Hippocampal formation (tissue), 2 donors: ENCODE measurements around the gene SGTB.
A peak's percentile ranks its signal among the peaks of the same experiment; 100 is the strongest.

Source experiments
- DNase-seq, 2 donors: peaks; one replicate each; lab custom pipeline; 2025; lab: John Stamatoyannopoulos, UW

The SGTB gene

GRCh38 chr5:65721720-65722574, at the start of gene SGTB, which contains the start of gene NLN:
Gene SGTB, minus strand, starts transcription at chr5:65722109. Its CDS starts 1,302 bp downstream, at chr5:65720807.
Gene NLN, plus strand, starts transcription at chr5:65722205. Its CDS starts 169 bp downstream, at chr5:65722374.
- DNase-seq: peak; percentile 75 to 87

GRCh38 chr5:65771266-65771665, 49.4 kb upstream of the SGTB start:
- peak in 1 of 2 donors; percentile 38 for DNase-seq

- DNase-seq: no peak
Observed at GRCh38 chr5:65769539-65769938, 47.6 kb upstream of the SGTB start.

- DNase-seq: no peak
Observed at GRCh38 chr5:65768723-65769346, 46.9 kb upstream of the SGTB start.

- no peak for DNase-seq
Observed at GRCh38 chr5:65767565-65767964, 45.7 kb upstream of the SGTB start.

- no peak for DNase-seq
Observed at GRCh38 chr5:65766781-65767180, 44.9 kb upstream of the SGTB start.

GRCh38 chr5:65766175-65766574, 44.3 kb upstream of the SGTB start:
- DNase-seq: no peak

GRCh38 chr5:65765582-65765981, 43.7 kb upstream of the SGTB start:
- DNase-seq: no peak

- no peak for DNase-seq
Observed at GRCh38 chr5:65762234-65762633, 40.3 kb upstream of the SGTB start.

- peak; percentile 38 to 90 for DNase-seq
Observed at GRCh38 chr5:65760504-65761275, 38.8 kb upstream of the SGTB start.

GRCh38 chr5:65758546-65759144, 36.7 kb upstream of the SGTB start:
- no peak for DNase-seq

- no peak for DNase-seq
Observed at GRCh38 chr5:65753189-65753588, 31.3 kb upstream of the SGTB start.

GRCh38 chr5:65750938-65751337, 29.0 kb upstream of the SGTB start:
- no peak for DNase-seq

- DNase-seq: no peak
Observed at GRCh38 chr5:65749956-65750355, 28.0 kb upstream of the SGTB start.

- DNase-seq: no peak
Observed at GRCh38 chr5:65749221-65749844, 27.4 kb upstream of the SGTB start.

- peak in 1 of 2 donors; percentile 34 for DNase-seq
Observed at GRCh38 chr5:65742565-65743231, 20.8 kb upstream of the SGTB start.

- no peak for DNase-seq
Observed at GRCh38 chr5:65739162-65739561, 17.3 kb upstream of the SGTB start.

- no peak for DNase-seq
Observed at GRCh38 chr5:65738305-65738704, 16.4 kb upstream of the SGTB start.

- no peak for DNase-seq
Observed at GRCh38 chr5:65737842-65738241, 15.9 kb upstream of the SGTB start.

- no peak for DNase-seq
Observed at GRCh38 chr5:65736011-65736410, 14.1 kb upstream of the SGTB start.

- no peak for DNase-seq
Observed at GRCh38 chr5:65734921-65735320, 13.0 kb upstream of the SGTB start.
